ENCODE data around the gene HMSD. TPM values are rescaled to one million over a fixed set of nuclear protein-coding genes. Genes with fewer than 3 reads are reported as not detected.

HMSD gene
- total and polyA plus RNA-seq, 5 donors: 0.20 to 1.1 (median 1.1) TPM; not detected in 2

DNA sequence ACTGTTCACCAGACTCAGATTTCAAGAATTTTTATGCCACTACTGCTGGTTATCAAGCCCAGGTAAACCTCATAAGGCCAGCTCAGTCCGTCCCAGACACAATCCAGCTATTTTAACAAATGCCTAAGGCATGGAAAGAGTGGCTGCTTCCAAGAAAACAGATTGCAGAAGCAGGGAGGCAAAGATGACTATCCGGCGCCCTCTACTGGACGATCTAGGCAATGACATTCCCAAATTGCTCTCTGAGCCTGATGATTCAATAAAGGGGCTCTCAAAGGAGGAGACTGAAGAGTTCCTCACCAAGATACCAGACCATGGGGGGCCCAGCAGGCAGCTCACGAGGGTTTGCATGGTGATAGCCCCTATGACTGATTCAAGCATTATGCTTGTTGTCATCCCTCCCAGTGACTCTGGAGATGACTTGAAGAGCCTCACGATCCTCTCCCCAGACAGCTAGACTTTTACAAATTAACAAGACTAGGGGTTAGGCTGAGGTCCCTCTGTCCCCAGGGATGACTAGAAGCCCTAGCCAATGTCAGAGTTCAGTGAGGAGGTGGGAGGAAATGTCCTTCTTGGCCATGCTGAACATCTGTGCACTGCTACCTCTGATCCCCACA, 45.8 kb downstream of the HMSD start:
- DNase-seq (peak; percentile 32 to 60 (median 59)), ATAC-seq (peak; percentile 41 to 69)
- Histone ChIP-seq H3K27ac (ENCODE audit: low read length) (no peak overlapping the region), H3K27me3 (ENCODE audit: control insufficient read depth, insufficient read depth) (no peaks in the 10 kb centered on the region), H3K4me1 (ENCODE audit: control insufficient read depth, insufficient read depth, low read length) (no peaks in the 10 kb centered on the region), H3K4me3 (ENCODE audit: low read length) (no peak overlapping the region), H3K9me3 (ENCODE audit: control insufficient read depth, low read length) (no peaks in the 10 kb centered on the region)
- WGBS: 19% methylated on average over 6 of the region's 6 CpGs
- intact Hi-C loops (cut with DNase I): no loop called here

- Histone ChIP-seq H3K27me3 (ENCODE audit: control insufficient read depth, insufficient read depth) (no peaks in the 10 kb centered on the region), H3K4me1 (ENCODE audit: control insufficient read depth, insufficient read depth, low read length) (no peaks in the 10 kb centered on the region), H3K27ac (ENCODE audit: low read length) (no peak overlapping the region), H3K4me3 (ENCODE audit: low read length) (no peak overlapping the region), H3K9me3 (ENCODE audit: control insufficient read depth, low read length) (no peaks in the 10 kb centered on the region)
- no peak for ATAC-seq
- intact Hi-C loops (cut with DNase I): no loop called here
- no peak for DNase-seq
- WGBS: 79% methylated on average over 4 of the region's 4 CpGs
These were observed 47.9 kb downstream of the HMSD start for GRCh38 chr18:63997041-63997440.

DNA sequence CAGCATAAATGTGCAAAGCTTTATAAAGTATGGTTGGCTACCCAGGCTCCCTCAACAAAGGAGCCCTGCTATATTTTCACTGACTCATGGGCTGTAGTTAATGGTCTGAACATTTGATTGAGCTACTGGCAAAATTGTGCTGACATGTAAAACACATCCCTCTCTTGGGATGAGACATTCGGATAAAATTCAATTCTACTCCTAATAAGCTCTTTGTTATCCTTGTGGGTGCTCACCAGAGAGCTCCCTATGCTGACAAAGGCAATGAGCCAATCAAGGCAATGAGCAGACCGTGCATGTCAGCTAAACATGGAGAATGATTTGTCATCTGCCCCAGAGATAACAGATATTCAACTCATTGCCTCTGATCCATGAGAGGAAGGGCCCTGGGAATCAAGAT, 48.5 kb downstream of the HMSD start:
- no peak overlapping the region for H3K4me3 ChIP-seq (ENCODE audit: low read length)
- ATAC-seq: no peak
- no peaks in the 10 kb centered on the region for H3K4me1 ChIP-seq (ENCODE audit: control insufficient read depth, insufficient read depth, low read length)
- 61% methylated on average over 2 of the region's 2 CpGs for WGBS
- H3K9me3 ChIP-seq (ENCODE audit: control insufficient read depth, low read length): no peaks in the 10 kb centered on the region
- intact Hi-C loops (cut with DNase I): no loop called here
- H3K27ac ChIP-seq (ENCODE audit: low read length): no peak overlapping the region
- no peak for DNase-seq
- H3K27me3 ChIP-seq (ENCODE audit: control insufficient read depth, insufficient read depth): no peaks in the 10 kb centered on the region

DNA sequence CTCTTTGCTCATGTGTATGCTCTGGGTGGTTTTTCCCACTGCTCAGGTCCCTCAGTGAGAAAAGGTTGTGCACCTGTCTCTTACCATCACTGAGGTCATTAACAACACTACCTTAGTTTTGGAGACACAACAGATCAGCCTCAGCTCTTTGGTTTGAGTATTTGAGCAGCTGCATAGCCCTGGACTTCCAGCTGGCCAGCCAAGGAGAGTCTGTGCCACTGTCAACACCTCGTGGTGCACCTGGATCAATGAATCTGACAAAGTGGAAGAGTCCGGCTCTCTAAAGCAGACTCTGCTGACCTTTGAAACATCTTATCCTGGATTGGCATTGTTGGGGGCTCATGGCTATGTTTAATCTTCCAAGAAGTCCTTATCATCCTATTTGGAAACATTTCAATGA, 50.8 kb downstream of the HMSD start:
- intact Hi-C loops (cut with DNase I): no loop called here
- Histone ChIP-seq H3K27me3 (ENCODE audit: control insufficient read depth, insufficient read depth) (no peaks in the 10 kb centered on the region), H3K9me3 (ENCODE audit: control insufficient read depth, low read length) (no peaks in the 10 kb centered on the region), H3K4me1 (ENCODE audit: control insufficient read depth, insufficient read depth, low read length) (no peaks in the 10 kb centered on the region), H3K27ac (ENCODE audit: low read length) (no peak overlapping the region), H3K4me3 (ENCODE audit: low read length) (no peak overlapping the region)
- WGBS: 75% methylated on average over 2 of the region's 2 CpGs
- DNase-seq: no peak
- no peak for ATAC-seq

DNA sequence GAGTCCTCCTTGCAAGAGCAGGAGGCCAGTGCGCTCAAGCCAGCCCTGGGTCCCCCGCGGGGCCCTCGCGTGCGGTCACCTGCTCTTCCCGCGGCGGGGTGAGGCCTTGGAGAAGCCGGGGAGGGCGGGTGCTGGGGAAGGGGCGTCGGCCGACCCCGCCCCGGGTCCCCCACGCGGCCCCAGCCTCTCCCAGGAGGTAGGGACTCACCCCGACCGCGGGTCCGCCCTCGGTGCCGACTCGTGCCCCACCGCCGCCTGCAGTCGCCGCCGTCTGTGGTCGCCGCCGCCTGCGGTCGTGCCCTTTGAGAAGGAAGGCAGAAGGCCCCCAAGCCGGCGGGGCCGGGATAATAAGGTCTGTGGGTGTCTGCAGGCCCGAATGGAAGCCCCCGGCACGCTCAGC, 53.5 kb downstream of the HMSD start:
- ATAC-seq (no peak), DNase-seq (peak in 1 of 3 donors; percentile 46)
- Histone ChIP-seq H3K4me3 (ENCODE audit: low read length) (no peak overlapping the region), H3K9me3 (ENCODE audit: control insufficient read depth, low read length) (no peaks in the 10 kb centered on the region), H3K4me1 (ENCODE audit: control insufficient read depth, insufficient read depth, low read length) (no peaks in the 10 kb centered on the region), H3K27ac (ENCODE audit: low read length) (no peak overlapping the region), H3K27me3 (ENCODE audit: control insufficient read depth, insufficient read depth) (no peaks in the 10 kb centered on the region)
- WGBS: 49% methylated on average over 41 of the region's 41 CpGs
- intact Hi-C loops (cut with DNase I): no loop called here

- ATAC-seq: no peak
- Histone ChIP-seq H3K4me3 (ENCODE audit: low read length) (no peak overlapping the region), H3K9me3 (ENCODE audit: control insufficient read depth, low read length) (no peaks in the 10 kb centered on the region), H3K4me1 (ENCODE audit: control insufficient read depth, insufficient read depth, low read length) (no peaks in the 10 kb centered on the region), H3K27me3 (ENCODE audit: control insufficient read depth, insufficient read depth) (no peaks in the 10 kb centered on the region), H3K27ac (ENCODE audit: low read length) (no peak overlapping the region)
- 91% methylated on average over 3 of the region's 3 CpGs for WGBS
- intact Hi-C loops (cut with DNase I): no loop called here
- DNase-seq: no peak
These were observed 60.2 kb downstream of the HMSD start for GRCh38 chr18:64009305-64009704.

Other genes starting within 250 kb of the HMSD start
- gene SERPINB11, start 246.3 kb upstream of the HMSD start, total RNA-seq: not detected
- not detected for gene SERPINB11, start 246.3 kb upstream of the HMSD start, polyA plus RNA-seq
- gene SERPINB7, start 173.9 kb upstream of the HMSD start, total RNA-seq: not detected
- not detected for gene SERPINB7, start 173.9 kb upstream of the HMSD start, polyA plus RNA-seq
- not detected for gene SERPINB2, start 61.6 kb upstream of the HMSD start, total RNA-seq
- not detected for gene SERPINB2, start 61.6 kb upstream of the HMSD start, polyA plus RNA-seq
- not detected for gene SERPINB10, start 41.3 kb upstream of the HMSD start, total RNA-seq
- gene SERPINB10, start 41.3 kb upstream of the HMSD start, polyA plus RNA-seq: not detected
- 1 to 10 TPM; 3.8 to 9.6 (median 5.5) TPM for gene SERPINB8, start 20.8 kb downstream of the HMSD start, total RNA-seq
- 1.9 TPM for gene SERPINB8, start 20.8 kb downstream of the HMSD start, polyA plus RNA-seq
- not detected for gene LINC00305, start 199.8 kb downstream of the HMSD start, total RNA-seq
- gene LINC00305, start 199.8 kb downstream of the HMSD start, polyA plus RNA-seq: not detected

All from right cardiac atrium (tissue), 5 donors.